ENCODE results near the gene MRPL30. TPM values are rescaled to one million over a fixed set of nuclear protein-coding genes. Genes with fewer than 3 reads are reported as not detected.

Gene MRPL30
- total RNA-seq, 6 experiments from 2014 or later, result 13.3 to 28.2 (median 14.2) TPM

DNA sequence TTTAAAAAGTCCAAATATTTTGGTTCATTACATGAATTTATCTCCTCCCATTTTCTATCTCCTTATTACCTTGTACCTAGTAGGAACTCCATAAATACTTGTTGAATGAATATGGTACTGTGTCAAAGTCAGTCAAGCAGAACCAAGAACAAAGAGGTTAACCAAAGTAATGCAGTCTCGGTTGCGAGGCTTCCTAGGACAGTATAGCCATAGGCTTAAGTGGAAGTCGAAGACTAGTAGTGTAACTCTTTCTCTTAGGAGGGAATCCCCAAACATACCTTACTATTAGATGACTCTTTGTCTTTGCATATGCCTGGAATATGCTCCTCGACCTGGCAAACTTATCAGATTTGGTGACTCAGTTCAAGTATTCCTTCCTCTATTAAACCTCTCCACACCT is 21.4 kb upstream of the MRPL30 start:
- intact Hi-C loops (cut with DNase I), result no loop called here

DNA sequence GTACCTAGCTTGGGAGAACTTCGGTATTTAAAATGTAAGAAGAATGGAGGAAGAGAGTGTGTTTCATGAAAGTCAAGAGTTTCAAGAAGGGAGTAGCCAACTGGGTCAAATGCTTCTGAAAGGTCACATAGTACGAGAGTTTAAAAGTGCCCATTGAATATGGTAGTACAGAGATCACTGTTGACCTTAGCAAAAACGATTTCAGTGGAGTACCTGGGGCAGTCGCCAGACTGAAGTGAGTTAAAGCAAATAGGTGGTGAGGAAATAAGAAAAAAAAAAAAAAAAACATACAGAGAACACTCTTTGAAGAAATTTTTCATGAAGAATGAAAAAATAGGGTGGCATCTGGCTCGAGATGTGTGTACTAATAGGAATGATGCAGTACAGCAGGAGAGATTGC is 14.8 kb upstream of the MRPL30 start:
- WGBS (ENCODE audit: insufficient coverage, low coverage, low lambda C conversion rate, missing lambda C conversion rate), result 48% methylated on average over 5 of the region's 5 CpGs
- Histone ChIP-seq H3K27ac (no peak overlapping the region), H3K4me1 (no peaks in the 10 kb centered on the region), H3K4me3 (no peak overlapping the region), H3K36me3 (peaks cover 0 to 19% (median 10%) of the 10 kb centered on the region in 4 donors), H3K9me3 (no peaks in the 10 kb centered on the region), H3K27me3 (no peaks in the 10 kb centered on the region)
- intact Hi-C loops (cut with DNase I), result no loop called here
- ATAC-seq (peak in 2 of 4 donors; percentile 47 to 75), DNase-seq (no peak)
- TF ChIP-seq, protein P1, sequence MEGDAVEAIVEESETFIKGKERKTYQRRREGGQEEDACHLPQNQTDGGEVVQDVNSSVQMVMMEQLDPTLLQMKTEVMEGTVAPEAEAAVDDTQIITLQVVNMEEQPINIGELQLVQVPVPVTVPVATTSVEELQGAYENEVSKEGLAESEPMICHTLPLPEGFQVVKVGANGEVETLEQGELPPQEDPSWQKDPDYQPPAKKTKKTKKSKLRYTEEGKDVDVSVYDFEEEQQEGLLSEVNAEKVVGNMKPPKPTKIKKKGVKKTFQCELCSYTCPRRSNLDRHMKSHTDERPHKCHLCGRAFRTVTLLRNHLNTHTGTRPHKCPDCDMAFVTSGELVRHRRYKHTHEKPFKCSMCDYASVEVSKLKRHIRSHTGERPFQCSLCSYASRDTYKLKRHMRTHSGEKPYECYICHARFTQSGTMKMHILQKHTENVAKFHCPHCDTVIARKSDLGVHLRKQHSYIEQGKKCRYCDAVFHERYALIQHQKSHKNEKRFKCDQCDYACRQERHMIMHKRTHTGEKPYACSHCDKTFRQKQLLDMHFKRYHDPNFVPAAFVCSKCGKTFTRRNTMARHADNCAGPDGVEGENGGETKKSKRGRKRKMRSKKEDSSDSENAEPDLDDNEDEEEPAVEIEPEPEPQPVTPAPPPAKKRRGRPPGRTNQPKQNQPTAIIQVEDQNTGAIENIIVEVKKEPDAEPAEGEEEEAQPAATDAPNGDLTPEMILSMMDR (IDR thresholded peaks at IDR 0.05), result no peak
- TF ChIP-seq POLR2A (IDR thresholded peaks at IDR 0.05), result no peak

More for the DNA sequence above, 21.4 kb upstream of the MRPL30 start:
- H3K9me3 ChIP-seq, result no peaks in the 10 kb centered on the region
- 93% methylated on average over 4 of the region's 4 CpGs for WGBS (ENCODE audit: insufficient coverage, low coverage, low lambda C conversion rate, missing lambda C conversion rate)
- ATAC-seq (no peak), DNase-seq (no peak)
- H3K4me1 ChIP-seq, result peaks cover 0 to 7% (median 0%) of the 10 kb centered on the region in 4 donors
- peaks cover 0 to 12% (median 0%) of the 10 kb centered on the region in 4 donors for H3K36me3 ChIP-seq
- H3K27ac ChIP-seq, result no peak overlapping the region
- no peak for TF ChIP-seq POLR2A (IDR thresholded peaks at IDR 0.05)
- TF ChIP-seq, protein P1 (IDR thresholded peaks at IDR 0.05), result no peak
- H3K27me3 ChIP-seq, result no peaks in the 10 kb centered on the region
- no peak overlapping the region for H3K4me3 ChIP-seq

DNA sequence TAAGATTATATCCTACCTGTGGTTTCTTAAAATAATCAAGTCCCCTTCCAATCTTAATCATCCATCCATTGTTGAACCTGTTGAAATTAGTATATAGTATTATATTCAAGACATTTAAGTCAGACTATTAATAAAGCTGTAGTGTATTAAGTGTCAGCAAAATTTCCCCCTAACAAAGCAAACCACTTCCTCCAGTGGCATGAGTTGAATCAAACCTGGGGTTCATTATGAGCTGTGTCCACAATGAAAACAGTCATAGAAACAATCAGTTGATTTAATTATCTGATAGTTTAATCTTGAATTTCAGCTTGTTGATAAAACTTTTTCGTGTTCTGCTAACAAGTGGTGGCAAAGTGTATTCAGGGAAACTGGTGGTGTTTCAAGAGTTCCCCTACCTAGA is 11.4 kb upstream of the MRPL30 start:
- TF ChIP-seq, protein P1 (IDR thresholded peaks at IDR 0.05), result no peak
- no peak for TF ChIP-seq POLR2A (IDR thresholded peaks at IDR 0.05)
- DNase-seq (no peak), ATAC-seq (no peak)
- no peaks in the 10 kb centered on the region for H3K9me3 ChIP-seq
- no peaks in the 10 kb centered on the region for H3K4me1 ChIP-seq
- H3K27me3 ChIP-seq, result no peaks in the 10 kb centered on the region
- WGBS (ENCODE audit: insufficient coverage, low coverage, low lambda C conversion rate, missing lambda C conversion rate), result 88% methylated on average over 1 of the region's 1 CpG
- peaks cover 0 to 33% (median 11%) of the 10 kb centered on the region in 4 donors for H3K36me3 ChIP-seq
- no peak overlapping the region for H3K27ac ChIP-seq
- H3K4me3 ChIP-seq, result no peak overlapping the region
- intact Hi-C loops (cut with DNase I), result no loop called here

DNA sequence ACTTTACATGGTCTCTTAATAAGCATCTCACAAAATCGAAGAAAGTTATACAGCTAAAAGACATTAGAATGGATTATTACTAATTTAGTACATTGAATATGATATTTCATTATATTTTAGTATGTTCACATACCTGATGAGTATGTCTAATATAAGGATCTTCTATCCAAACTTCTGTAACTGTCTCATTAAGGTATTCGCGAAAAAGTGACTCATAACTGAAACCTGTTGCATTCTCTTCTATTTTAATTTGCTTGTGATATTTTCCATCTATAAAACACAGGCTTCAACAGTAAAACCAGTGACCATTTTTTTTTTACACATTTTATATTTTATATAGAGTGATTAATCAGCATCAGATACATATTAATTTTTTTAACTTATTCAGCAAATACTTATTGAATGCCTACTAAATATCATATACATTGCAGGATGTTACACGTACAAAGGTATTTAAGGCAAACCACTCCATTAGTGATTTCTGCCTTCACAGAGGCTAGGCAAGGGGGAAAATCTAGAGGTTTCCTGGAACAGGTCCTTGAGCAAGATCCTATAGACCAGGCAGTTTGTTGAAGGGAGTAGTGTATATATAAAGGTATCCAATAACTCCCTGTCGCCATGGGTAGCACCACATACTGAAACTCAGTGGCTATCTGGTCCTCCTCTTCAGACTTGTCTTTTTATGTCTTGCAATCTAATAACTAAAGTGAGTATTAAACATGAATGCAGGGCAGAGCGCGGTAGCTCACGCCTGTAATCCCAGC is 9.4 kb upstream of the MRPL30 start:
- DNase-seq (no peak), ATAC-seq (no peak)
- H3K9me3 ChIP-seq, result no peaks in the 10 kb centered on the region
- no peaks in the 10 kb centered on the region for H3K27me3 ChIP-seq
- peaks cover 0 to 33% (median 11%) of the 10 kb centered on the region in 4 donors for H3K36me3 ChIP-seq
- no peak overlapping the region for H3K27ac ChIP-seq
- H3K4me1 ChIP-seq, result no peaks in the 10 kb centered on the region
- no peak for TF ChIP-seq POLR2A (IDR thresholded peaks at IDR 0.05)
- no peak overlapping the region for H3K4me3 ChIP-seq
- intact Hi-C loops (cut with DNase I), result no loop called here
- WGBS (ENCODE audit: insufficient coverage, low coverage, low lambda C conversion rate, missing lambda C conversion rate), result 94% methylated on average over 7 of the region's 8 CpGs

DNA sequence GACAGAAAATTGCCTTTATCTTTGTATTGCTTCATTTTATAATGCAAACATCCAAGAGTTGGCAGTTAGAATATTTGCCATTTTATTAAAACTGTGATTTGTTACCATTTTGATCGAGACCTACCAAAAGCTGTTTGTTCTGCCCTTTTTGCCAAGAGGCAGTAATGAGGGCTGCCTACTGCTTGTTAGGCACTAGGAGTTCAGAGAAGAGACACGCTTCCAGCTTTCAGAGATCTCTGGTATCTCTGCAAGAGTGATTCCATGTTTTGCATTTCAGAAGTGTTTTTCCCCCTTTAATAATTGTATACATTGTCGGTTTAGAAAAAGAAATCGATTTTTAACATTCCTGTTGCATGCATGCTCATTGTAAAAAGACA is 628 bp downstream of the MRPL30 start:
- TF ChIP-seq POLR2A (IDR thresholded peaks at IDR 0.05), result no peak
- TF ChIP-seq, protein P1 (IDR thresholded peaks at IDR 0.05), result no peak
- Histone ChIP-seq H3K36me3 (no peaks in the 10 kb centered on the region), H3K27ac (peak overlapping the region; percentile 48 to 74 (median 71)), H3K4me1 (peaks cover 0 to 33% (median 8%) of the 10 kb centered on the region in 4 donors), H3K9me3 (no peaks in the 10 kb centered on the region), H3K4me3 (peak overlapping the region; percentile 63 to 80 (median 73)), H3K27me3 (no peaks in the 10 kb centered on the region)
- DNase-seq (no peak), ATAC-seq (no peak)
- intact Hi-C loops (cut with DNase I), result no loop called here
- WGBS (ENCODE audit: insufficient coverage, low coverage, low lambda C conversion rate, missing lambda C conversion rate), result 1% methylated on average over 4 of the region's 4 CpGs
